NCI-H748 (cell line): ENCODE results near the gene CLEC4G.
A peak's percentile ranks its signal among the peaks of the same experiment; 100 is the strongest.

Source experiments
- DNase-seq: peaks from one replicate; lab custom pipeline; 2025; ENCODE audit not compliant: unreplicated experiment; lab: John Stamatoyannopoulos, UW

The CLEC4G gene

DNA sequence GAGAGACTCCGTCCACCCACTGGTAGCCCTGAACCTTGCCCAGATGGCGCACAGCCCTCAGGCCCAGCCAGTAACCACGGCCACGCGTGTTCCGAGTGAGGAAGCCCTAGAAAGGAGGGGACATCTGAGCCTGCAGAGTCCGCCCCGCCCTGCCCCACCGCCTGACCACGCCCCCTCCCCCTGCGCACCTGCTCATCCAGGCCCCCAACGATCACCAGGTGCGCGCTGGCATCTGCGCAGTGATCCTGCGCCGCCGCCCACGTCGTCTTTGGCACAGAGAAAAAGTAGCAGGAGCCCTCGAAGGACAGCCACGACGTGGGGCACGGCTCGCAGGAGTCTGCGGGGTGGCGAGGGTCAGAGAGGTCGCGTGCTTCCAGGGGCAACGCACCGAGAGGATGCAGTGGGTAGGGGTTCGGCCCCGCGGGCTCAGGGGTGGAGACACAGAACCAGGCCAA lies 2.1 kb downstream of the CLEC4G start:
- peak; percentile 30 for DNase-seq

DNA sequence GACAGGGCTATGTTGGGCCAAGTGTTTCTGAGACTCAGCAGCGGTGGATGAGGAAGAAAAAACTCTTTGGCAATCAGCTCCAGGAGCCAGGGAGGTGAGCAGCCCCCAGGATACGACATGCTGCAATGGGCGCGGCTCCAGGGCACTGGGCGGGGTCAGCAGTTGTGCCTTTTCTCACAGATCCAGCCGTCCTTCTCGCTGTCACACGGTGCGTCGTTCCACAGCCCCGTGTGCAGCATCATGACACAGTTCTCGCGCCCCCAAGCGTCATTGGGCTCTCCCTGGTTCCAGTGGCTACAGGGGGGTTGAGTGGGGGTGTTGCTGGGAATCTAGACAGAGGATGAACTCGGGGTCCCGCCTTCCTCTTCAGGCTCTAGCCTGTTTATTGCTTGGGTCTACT lies 2.7 kb downstream of the CLEC4G start:
- DNase-seq, result peak; percentile 36

DNA sequence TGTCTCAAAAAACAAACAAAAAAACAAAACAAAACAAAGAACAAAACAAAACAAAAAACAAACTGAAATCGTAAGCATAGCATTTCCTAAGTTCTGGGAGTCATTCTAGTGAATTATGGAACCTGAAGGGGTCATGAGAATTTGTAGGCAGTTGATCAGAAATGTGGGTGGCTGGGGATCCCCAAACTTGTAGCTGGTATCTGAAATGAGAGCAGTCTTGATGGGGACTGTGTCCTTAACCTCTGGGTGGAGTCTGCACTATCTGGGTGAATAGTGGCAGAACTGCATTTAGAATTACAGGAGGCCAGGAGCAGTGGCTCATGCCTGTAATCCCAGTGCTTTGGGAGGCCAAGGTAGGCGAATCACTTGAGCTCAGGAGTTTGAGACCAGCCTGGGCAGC lies 6.1 kb downstream of the CLEC4G start:
- no peak for DNase-seq

DNA sequence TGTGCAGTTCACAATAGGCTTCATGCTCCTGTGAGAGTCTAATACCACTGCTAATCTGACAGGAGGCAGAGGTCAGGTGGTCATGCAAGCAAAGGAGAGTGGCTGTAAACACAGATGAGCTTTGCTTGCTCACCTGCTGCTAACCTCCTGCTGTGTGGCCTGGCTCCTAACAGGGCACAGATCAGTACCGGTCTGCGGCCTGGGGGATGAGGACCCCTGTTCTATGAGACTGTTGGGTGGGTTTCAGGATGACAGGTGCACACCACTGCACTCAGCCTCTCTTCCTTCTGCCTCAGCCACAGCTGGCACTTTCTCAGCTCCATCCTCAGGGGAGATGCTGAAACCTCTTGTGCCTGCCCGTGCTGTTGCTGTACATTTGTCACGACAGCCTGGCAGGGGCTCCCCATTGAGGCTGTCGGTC lies 9.7 kb downstream of the CLEC4G start:
- peak; percentile 44 for DNase-seq

DNA sequence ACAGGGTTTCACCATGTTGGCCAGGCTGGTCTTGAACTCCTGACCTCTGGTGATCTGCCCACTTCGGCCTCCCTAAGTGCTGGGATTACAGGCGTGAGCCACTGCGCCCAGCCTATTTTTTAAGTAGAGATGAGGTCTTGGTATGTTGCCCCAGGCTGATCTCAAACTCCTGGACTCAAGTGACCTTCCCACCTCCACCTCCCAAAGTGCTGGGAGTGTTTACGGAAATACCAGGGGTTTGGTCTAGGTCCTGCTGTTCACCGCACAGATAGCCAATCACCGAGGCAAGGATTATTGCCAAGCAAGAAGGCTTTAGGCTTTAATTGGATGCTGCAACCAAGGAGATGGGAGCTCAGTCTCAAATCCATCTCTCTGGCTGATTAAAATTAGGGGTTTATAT lies 11.6 kb downstream of the CLEC4G start:
- DNase-seq, result no peak

GRCh38 chr19:7718668-7719067 lies 13.2 kb downstream of the CLEC4G start:
- DNase-seq, result no peak

GRCh38 chr19:7716762-7717161 lies 15.1 kb downstream of the CLEC4G start:
- no peak for DNase-seq

DNA sequence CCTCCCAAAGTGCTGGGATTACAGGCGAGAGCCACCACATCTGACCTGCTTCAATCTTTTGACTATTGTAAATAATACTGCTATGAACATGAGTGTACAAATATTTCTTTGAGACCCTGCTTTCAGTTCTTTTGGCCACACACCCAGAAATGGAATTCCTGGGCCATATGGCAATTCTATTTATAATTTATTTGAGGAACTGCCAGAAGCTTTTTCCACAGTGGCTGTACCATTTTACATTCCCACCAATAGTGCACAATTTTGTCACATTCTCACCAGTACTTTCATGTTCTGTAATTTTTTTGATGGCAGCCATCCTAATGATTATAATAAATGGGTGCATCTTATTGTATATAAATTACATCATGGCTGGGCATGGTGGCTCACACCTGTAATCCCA lies 16.2 kb downstream of the CLEC4G start:
- DNase-seq, result no peak

- DNase-seq, result no peak
Measured at GRCh38 chr19:7710616-7711015, 21.3 kb downstream of the CLEC4G start.

- DNase-seq, result no peak
Measured at GRCh38 chr19:7709932-7710460, 21.9 kb downstream of the CLEC4G start.

DNA sequence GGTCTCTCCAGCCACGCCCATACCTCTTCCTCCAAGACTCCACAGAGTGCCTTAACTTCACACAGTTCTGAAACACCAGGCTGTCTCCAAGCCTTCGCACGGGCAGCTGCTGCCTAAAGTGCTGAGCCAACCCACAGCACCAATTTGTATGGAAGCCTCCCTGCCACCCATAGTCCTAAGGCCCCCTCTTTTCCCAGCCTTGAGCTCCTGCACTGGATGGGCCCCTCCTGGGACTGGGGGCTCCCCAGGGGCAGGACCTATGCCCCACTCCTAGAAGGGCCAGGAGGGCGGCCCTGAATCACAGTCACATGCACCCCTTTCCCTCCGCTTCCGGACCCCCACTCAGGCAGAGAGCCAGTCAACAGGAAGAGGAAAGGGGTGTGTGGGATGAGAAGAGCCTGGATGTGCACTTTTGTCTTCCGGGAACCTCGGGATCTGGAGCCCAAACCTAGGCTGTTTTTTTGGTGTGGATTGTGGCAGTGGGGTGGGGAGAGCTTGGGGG lies 24.9 kb downstream of the CLEC4G start:
- no peak for DNase-seq

DNA sequence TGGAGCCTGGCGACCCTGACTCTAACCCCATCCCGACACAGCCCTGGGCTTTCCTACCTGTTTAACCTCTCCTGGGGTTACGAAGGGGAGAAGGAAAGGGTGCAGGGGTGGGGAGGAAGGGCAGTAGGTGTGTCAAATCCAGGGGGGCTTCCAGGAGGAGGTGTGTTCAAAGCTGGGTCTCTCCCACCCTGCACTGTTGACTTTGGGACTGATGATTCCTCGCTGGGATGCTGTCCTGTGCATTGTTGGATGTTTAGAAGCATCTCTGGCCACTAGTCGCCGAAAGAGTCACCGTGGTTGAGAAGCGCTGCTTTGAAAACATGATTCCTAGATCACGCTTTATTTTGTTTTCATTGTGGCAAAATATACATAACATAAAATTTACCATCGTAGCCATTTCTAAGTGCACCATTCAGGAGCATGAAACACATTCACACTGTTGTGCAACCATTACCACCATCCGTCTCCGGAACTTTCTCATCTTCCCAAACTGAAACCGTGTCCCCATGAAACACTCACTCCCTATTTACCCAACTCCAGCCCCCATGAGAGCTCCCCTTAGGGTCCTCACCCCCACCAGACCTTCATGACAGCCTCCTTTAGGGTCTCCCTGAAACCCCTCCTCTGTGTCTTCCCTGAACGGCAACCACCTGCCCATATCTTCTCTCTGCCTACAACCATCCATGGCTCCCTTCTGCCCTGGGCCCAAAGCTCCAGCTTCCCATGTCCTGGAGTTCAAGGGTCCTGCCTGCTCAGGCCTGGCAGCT lies 25.5 kb downstream of the CLEC4G start:
- DNase-seq, result no peak

- no peak for DNase-seq
Measured at GRCh38 chr19:7705387-7706187, 26.3 kb downstream of the CLEC4G start.

DNA sequence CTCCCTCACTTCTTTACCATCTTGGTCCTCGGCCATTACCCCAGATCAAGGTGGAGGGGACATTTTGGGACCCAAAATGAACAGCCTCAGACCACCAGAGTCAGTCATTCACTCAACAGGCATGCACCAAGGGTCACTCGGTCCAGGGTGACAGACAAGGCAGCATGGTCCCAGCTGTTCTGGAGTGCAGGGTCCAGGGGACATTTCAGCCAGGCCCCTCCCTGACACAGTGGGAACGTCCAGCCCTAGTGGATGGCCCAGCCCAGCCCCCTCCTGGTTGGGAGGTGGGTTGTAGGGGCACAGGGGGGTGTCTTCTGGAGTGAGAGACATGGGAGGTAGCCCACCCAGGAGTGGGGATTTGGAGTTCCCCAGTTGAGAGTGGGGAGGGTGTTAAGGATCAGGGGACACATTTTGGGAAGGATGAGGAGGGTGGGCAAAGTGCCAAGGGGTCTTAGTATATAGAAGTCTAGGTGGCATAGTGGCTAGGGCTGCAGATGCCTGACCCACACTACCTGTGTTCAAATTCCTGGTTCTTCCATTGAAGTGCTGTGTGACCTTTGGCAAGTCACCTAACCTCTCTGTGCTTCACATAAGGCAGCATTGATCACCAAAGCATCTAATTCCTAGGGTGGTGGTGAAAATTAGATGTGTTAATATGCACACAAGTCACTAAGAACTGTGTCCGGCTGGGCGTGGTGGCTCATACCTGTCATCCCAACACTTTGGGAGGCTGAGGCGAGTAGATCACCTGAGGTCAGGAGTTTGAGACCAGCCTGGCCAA lies 27.4 kb downstream of the CLEC4G start:
- DNase-seq, result no peak

- DNase-seq, result no peak
Measured at GRCh38 chr19:7703332-7703731, 28.6 kb downstream of the CLEC4G start.

DNA sequence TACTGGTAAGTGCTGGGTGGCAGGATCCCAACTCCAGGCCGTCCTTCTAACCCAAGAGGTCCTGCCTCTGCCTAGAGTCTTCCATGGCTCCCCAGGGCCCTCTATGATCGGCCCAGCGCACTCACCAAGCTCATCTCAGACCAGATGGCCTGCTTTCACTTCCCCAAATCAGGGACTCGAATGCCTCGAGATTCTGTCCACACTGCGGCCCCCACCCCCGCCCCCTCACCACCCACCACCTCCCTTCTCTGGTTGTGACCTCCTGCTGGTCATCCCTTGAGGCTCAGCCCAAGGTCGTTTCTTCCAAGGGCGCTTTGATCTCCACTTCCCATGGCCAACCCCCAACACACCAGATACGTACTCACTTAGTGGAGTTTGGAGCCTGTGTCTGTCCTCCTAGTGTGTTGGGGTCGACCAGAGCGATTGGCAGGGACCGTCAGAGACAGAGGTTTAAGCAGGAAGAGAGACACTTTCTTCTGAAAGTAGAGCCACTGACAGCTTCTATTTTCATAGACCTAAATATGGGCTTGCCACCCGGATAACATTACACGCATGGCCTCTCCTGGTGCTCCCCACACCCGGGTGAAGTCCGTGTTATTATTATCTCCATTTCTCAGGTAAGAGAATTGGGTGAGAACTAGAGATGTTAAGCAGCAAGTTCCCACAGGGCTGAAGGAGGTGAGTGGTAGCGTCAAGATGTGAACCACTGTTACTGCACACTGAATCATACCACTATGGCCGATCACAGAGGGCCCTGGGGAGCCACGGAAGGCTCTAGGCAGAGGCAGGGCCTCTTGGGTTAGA lies 30.1 kb downstream of the CLEC4G start, which contains the start of gene FCER2:
FCER2 (minus strand) TSS at position 478 of the 804 bp plus-strand sequence. CDS start 2,371 bp downstream, outside the sequence.
- DNase-seq, result no peak

GRCh38 chr19:7701049-7701653 lies 30.8 kb downstream of the CLEC4G start:
- DNase-seq, result no peak

- no peak for DNase-seq
Measured at GRCh38 chr19:7699417-7700401, 32.2 kb downstream of the CLEC4G start.
